IMR-90 (cell line): ENCODE measurements around the gene TNFRSF13B. TPM values are rescaled to one million over a fixed set of nuclear protein-coding genes. Genes with fewer than 3 reads are reported as not detected.
"Not testable (repeated sequence)": the region's sequence is repeated elsewhere in the genome, so short reads cannot be mapped to it uniquely, and the experiment has no call there.

Experiments used
- ATAC-seq: fragments of 200-7000 bp; cut with Tn5 transposase; 2 replicates; pipeline ENCODE4 v1.9.1; 2020; ENCODE audit warnings: low read depth, mild to moderate bottlenecking, moderate library complexity
- BruUV-seq: library from RNA; stranded (reverse); fragments of 400-500 nt; replicated peaks from 2 replicates; lab custom pipeline; 2021; lab: Mats Ljungman, UMichigan
- CTCF ChIA-PET: fragments of 300-600 bp; formaldehyde crosslinking; extraction: SDS; loops from one replicate; lab custom pipeline; 2021; ENCODE audit warnings: antibody characterized with exemption; lab: Yijun Ruan, JAX
- POLR2A ChIA-PET: fragments of 300-600 bp; sonication (Branson Sonifier 250); formaldehyde crosslinking; loops from one replicate; lab custom pipeline; 2022; ENCODE audit warnings: antibody characterized with exemption; ENCODE audit not compliant: unreplicated experiment; lab: Charles Lee
- DNase-seq: peaks from one replicate; pipeline ENCODE4 v3.0.0; 2013
- H2AFZ ChIP-seq: replicated peaks from 2 replicates; pipeline ENCODE3; 2013; ENCODE audit warnings: low read length, mild to moderate bottlenecking; ENCODE audit not compliant: poor library complexity
- H2AK5ac ChIP-seq: 2 replicates; pipeline ENCODE4 v1.6.1; 2013; ENCODE audit warnings: low read depth, low read length, inconsistent platforms
- H2AK9ac ChIP-seq: replicated peaks from 2 replicates; pipeline ENCODE3; 2013; ENCODE audit warnings: mild to moderate bottlenecking, low read depth, low read length, moderate library complexity; ENCODE audit not compliant: poor library complexity
- H2BK120ac ChIP-seq: 2 replicates; pipeline ENCODE4 v1.6.1; 2013; ENCODE audit warnings: low read depth, low read length, inconsistent platforms
- H2BK15ac ChIP-seq: 3 replicates; pipeline ENCODE4 v1.6.1; 2013; ENCODE audit warnings: low read depth, low read length, inconsistent platforms
- H2BK20ac ChIP-seq: 2 replicates; pipeline ENCODE4 v1.6.1; 2013; ENCODE audit warnings: low read depth, mild to moderate bottlenecking, inconsistent platforms, low read length, moderate library complexity
- H2BK5ac ChIP-seq: 2 replicates; pipeline ENCODE4 v1.6.1; 2013; ENCODE audit warnings: mild to moderate bottlenecking, low read depth, low read length, inconsistent platforms; ENCODE audit not compliant: poor library complexity, severe bottlenecking
- H3K14ac ChIP-seq: replicated peaks from 2 replicates; pipeline ENCODE4 v1.6.1; 2013; ENCODE audit warnings: low read depth, low read length, inconsistent platforms
- H3K18ac ChIP-seq: 2 replicates; pipeline ENCODE4 v1.6.1; 2013; ENCODE audit warnings: low read depth, low read length, control low read depth
- H3K23ac ChIP-seq: 2 replicates; pipeline ENCODE4 v1.6.1; 2013; ENCODE audit warnings: low read depth, low read length, inconsistent platforms
- H3K27ac ChIP-seq: 2 replicates; pipeline ENCODE4 v1.5.1; 2013; ENCODE audit warnings: mild to moderate bottlenecking, control low read depth, low read length; ENCODE audit not compliant: insufficient read depth
- H3K27me3 ChIP-seq: 2 replicates; pipeline ENCODE4 v1.6.1; 2013; ENCODE audit warnings: low read length; ENCODE audit not compliant: control insufficient read depth, insufficient read depth
- H3K36me3 ChIP-seq: 2 replicates; pipeline ENCODE4 v1.6.1; 2013; ENCODE audit warnings: low read length, mixed read lengths; ENCODE audit not compliant: control insufficient read depth, insufficient read depth
- H3K4ac ChIP-seq: 2 replicates; pipeline ENCODE4 v1.6.1; 2013; ENCODE audit warnings: low read depth, low read length, inconsistent platforms
- H3K4me1 ChIP-seq: 2 replicates; pipeline ENCODE4 v1.6.1; 2013; ENCODE audit warnings: low read length, mixed read lengths; ENCODE audit not compliant: control insufficient read depth, insufficient read depth
- H3K4me2 ChIP-seq: 2 replicates; pipeline ENCODE4 v1.6.1; 2013; ENCODE audit warnings: low read depth, mild to moderate bottlenecking, control low read depth, low read length, moderate library complexity
- H3K4me3 ChIP-seq: 2 replicates; pipeline ENCODE4 v1.5.1; 2013; ENCODE audit warnings: low read depth, mild to moderate bottlenecking, control low read depth, low read length, moderate library complexity; ENCODE audit not compliant: insufficient read depth
- H3K56ac ChIP-seq: 2 replicates; pipeline ENCODE4 v1.6.1; 2013; ENCODE audit warnings: low read length, inconsistent platforms; ENCODE audit not compliant: insufficient read depth; ENCODE audit errors: extremely low read depth
- H3K79me1 ChIP-seq, 2 experiments: 2 replicates each; pipeline ENCODE4 v1.6.1; 2013; ENCODE audit warnings: low read length in 2 of 2, inconsistent platforms in 1 of 2, low read depth in 1 of 2
- H3K9ac ChIP-seq: 2 replicates; pipeline ENCODE4 v1.6.1; 2013; ENCODE audit warnings: low read depth, low read length, control low read depth
- H3K9me1 ChIP-seq: 2 replicates; pipeline ENCODE4 v1.6.1; 2013; ENCODE audit warnings: low read length, inconsistent platforms; ENCODE audit not compliant: insufficient read depth
- H3K9me3 ChIP-seq: 2 replicates; pipeline ENCODE4 v1.6.1; 2013; ENCODE audit warnings: low read length; ENCODE audit not compliant: control insufficient read depth, insufficient read depth
- H4K20me1 ChIP-seq: 2 replicates; pipeline ENCODE4 v1.6.1; 2013; ENCODE audit warnings: low read length, inconsistent platforms; ENCODE audit not compliant: insufficient read depth
- H4K5ac ChIP-seq: 2 replicates; pipeline ENCODE4 v1.6.1; 2013; ENCODE audit warnings: mild to moderate bottlenecking, low read depth, low read length, control low read depth
- H4K8ac ChIP-seq, 2 experiments: 2 replicates each; pipeline ENCODE4 v1.6.1; 2013; ENCODE audit warnings: low read depth in 2 of 2, low read length in 2 of 2, control low read depth in 1 of 2, inconsistent platforms in 1 of 2
- H4K91ac ChIP-seq: 2 replicates; pipeline ENCODE4 v1.6.1; 2013; ENCODE audit warnings: low read depth, low read length, inconsistent platforms; ENCODE audit not compliant: insufficient read depth
- CEBPB ChIP-seq: IDR thresholded peaks from 2 replicates; pipeline ENCODE4 v1.6.1; 2012; ENCODE audit warnings: low read depth, low read length, improper control_type of control experiment
- WGBS, 2 experiments: methylation state at CpG; one replicate each; pipeline versions ENCODE4 v1.1.5 to v1.1.7; 2013; ENCODE audit warnings: missing lambda C conversion rate in 2 of 2; ENCODE audit not compliant: insufficient read length in 1 of 2; ENCODE audit errors: extremely low coverage in 2 of 2; 5-methylcytosine and 5-hydroxymethylcytosine counted together
- dilution Hi-C: fragments of 300-500 bp; cut with HindIII; formaldehyde crosslinking; loops from one replicate; pipeline ENCODE4 v1.14.3; 2018; ENCODE audit warnings: low sequenced_read_pairs; ENCODE audit not compliant: unreplicated experiment
- in situ Hi-C: fragments of 300-500 bp; cut with MboI; formaldehyde crosslinking; loops from 3 replicates; pipeline ENCODE4 v1.14.3; 2019; ENCODE audit warnings: low sequenced_read_pairs, inconsistent platforms, mixed read lengths
- intact Hi-C: fragments of 100-400 bp; cut with micrococcal nuclease; formaldehyde crosslinking; loops from 2 replicates; pipeline ENCODE4 v1.10.0; 2022
- polyA plus RNA-seq, 3 experiments: library from polyadenylated mRNA; depleted of rRNA; stranded (reverse); fragments of >200 nt; gene quantifications; 2 replicates each; pipeline ENCODE4 v1.2.3, GENCODE V29; 2012; ENCODE audit warnings: low replicate concordance in 1 of 3
- total RNA-seq: library from RNA; depleted of rRNA; stranded (reverse); fragments of >200 nt; gene quantifications from 2 replicates; pipeline ENCODE4 v1.2.3, GENCODE V29; 2012

TNFRSF13B gene
- total and polyA plus RNA-seq, 2 of the 4 experiments (the other 2 are of a cell fraction) = not detected

DNA sequence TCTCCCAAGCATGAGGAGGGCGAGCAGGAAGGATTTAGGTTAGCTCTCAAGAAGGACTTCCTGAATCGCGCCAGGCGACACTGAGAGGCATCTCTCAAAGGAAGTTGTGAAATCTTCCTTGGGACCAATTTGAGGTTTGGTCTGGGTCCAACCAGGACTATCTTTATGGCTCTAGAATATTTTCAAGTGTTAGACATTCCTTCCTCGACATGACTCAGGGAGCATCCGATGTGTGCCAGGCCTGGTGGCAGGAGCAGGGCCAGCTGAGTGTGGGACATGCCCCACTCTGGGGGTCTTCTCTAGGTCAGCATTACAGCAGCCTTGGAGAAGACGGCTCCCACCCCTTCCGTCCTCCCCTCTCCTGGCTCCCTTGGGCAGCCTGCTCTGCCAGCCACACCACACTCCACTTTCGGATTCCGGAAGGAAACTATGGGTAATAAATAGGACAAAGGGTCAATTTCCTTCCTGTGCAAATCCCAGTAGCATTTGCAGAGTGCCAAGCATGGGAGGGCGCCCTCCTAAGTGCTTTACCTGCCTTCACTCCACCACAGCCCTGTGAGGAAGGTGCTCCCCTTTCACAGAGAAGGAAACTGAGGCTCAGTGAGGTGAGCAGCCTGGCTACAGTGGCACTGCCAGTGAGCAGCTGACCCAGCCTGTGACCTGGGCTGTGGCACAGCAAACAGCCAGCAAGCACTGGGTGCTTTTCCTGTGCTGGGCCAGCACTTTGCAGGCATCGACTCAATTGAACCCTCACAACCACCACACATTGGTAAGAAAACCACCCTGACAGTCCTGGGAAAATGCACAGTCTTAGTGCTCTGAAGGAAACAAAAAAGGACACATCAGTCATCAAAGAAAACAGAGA is 39.4 kb upstream of the TNFRSF13B start:
- H3K14ac ChIP-seq, H2BK5ac ChIP-seq, intact Hi-C loops, H3K9me1 ChIP-seq, H3K4me3 ChIP-seq, H4K8ac ChIP-seq, H2AK9ac ChIP-seq, H2AK5ac ChIP-seq, dilution Hi-C loops, H3K9ac ChIP-seq, H3K36me3 ChIP-seq, H3K4ac ChIP-seq, H2BK15ac ChIP-seq, H3K27me3 ChIP-seq, H3K4me2 ChIP-seq, H2BK120ac ChIP-seq, H4K5ac ChIP-seq, H3K79me1 ChIP-seq, H2BK20ac ChIP-seq, H3K23ac ChIP-seq, H3K27ac ChIP-seq, BruUV-seq, H3K4me1 ChIP-seq, H4K20me1 ChIP-seq, CTCF ChIA-PET, H4K91ac ChIP-seq, H3K56ac ChIP-seq, POLR2A ChIA-PET, H3K9me3 ChIP-seq, H3K18ac ChIP-seq, H2AFZ ChIP-seq: not testable (repeated sequence)
- TF ChIP-seq CEBPB = peak; percentile 65
- in situ Hi-C loops = loop anchor here (25.0 kb wide), 1 partner anchor 626 kb away; no protein-coding TSS in a partner anchor
- WGBS, 2 experiments = no CpG with 5 or more reads among the region's 12 CpGs
- DNase-seq (peak; percentile 82), ATAC-seq (peak; percentile 76)

DNA sequence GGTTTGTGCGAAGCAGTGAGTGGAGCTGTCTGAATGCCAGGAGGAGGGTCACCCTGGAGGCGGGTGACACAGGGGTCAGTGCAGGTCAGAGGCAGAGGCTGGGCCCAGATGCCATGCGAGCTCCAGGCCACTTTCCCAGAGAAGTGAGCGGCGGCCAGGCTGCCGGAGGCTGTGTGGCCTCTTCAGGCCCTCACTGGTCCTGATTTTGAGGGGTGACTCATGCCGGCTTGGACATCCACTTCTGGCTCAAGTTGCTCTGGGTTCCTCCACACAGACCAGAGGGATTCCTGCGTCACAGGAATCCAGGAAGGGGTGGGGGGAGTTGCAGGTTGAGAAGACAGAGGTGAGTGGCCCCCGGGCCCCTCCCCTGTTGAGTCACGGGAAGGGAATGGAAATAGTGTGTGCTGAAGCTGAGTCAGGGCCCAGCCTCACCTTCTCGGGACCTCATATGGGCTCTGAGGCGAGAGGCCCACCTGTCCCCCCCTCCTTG is 38.7 kb upstream of the TNFRSF13B start:
- H3K14ac ChIP-seq, H3K9ac ChIP-seq, H2BK15ac ChIP-seq, H2AK9ac ChIP-seq, DNase-seq, BruUV-seq, H2BK5ac ChIP-seq, H3K56ac ChIP-seq, H3K4me1 ChIP-seq, H3K79me1 ChIP-seq, H4K20me1 ChIP-seq, H3K23ac ChIP-seq, H2BK20ac ChIP-seq, H4K5ac ChIP-seq, intact Hi-C loops, H3K27me3 ChIP-seq, H4K91ac ChIP-seq, POLR2A ChIA-PET, H2BK120ac ChIP-seq, H3K27ac ChIP-seq, dilution Hi-C loops, H4K8ac ChIP-seq, H3K4me3 ChIP-seq, H2AFZ ChIP-seq, H3K4me2 ChIP-seq, H2AK5ac ChIP-seq, H3K9me1 ChIP-seq, H3K4ac ChIP-seq, CTCF ChIA-PET, H3K36me3 ChIP-seq, H3K9me3 ChIP-seq, H3K18ac ChIP-seq: not testable (repeated sequence)
- ATAC-seq = peak; percentile 86
- no CpG with 5 or more reads among the region's 12 CpGs for WGBS, 2 experiments
- in situ Hi-C loops = loop anchor here (25.0 kb wide), 1 partner anchor 627 kb away; no protein-coding TSS in a partner anchor
